Neutrophil (primary cell): ENCODE results near the gene THSD4.

Experiments
- H3K27ac ChIP-seq: fragments of 200-600 bp; sonication (generic); 2 replicates; pipeline ENCODE4 v1.5.1; 2016; ENCODE audit warnings: mild to moderate bottlenecking, moderate library complexity
- H3K27me3 ChIP-seq: fragments of 200-600 bp; sonication (generic); 2 replicates; pipeline ENCODE4 v1.6.0; 2016; ENCODE audit warnings: mild to moderate bottlenecking
- H3K36me3 ChIP-seq: fragments of 200-600 bp; sonication (generic); 2 replicates; pipeline ENCODE4 v1.5.1; 2017
- H3K4me1 ChIP-seq, 2 experiments: fragments of 200-600 bp in 1 of 2; sonication (generic) in 1 of 2; 1 replicate in 1 of 2; 2 replicates in 1 of 2; pipeline versions ENCODE4 v1.5.1 to v1.6.1; 2013 to 2016; ENCODE audit warnings: low read depth in 1 of 2, low read length in 1 of 2, mild to moderate bottlenecking in 1 of 2, moderate library complexity in 1 of 2; ENCODE audit not compliant: control insufficient read depth in 1 of 2, insufficient read depth in 1 of 2
- H3K4me3 ChIP-seq, 2 experiments: fragments of 200-600 bp in 1 of 2; sonication (generic) in 1 of 2; 1 replicate in 1 of 2; 2 replicates in 1 of 2; pipeline ENCODE4 v1.5.1; 2013 to 2016; ENCODE audit warnings: low read depth in 1 of 2, low read length in 1 of 2, mild to moderate bottlenecking in 1 of 2, moderate library complexity in 1 of 2
- H3K9me3 ChIP-seq: fragments of 200-600 bp; sonication (generic); 2 replicates; pipeline ENCODE4 v1.5.1; 2016
- TF ChIP-seq, protein P1 (sequence below): fragments of 200-600 bp; sonication (generic); IDR thresholded peaks from 2 replicates; pipeline ENCODE4 v1.5.1; 2016; ENCODE audit warnings: antibody characterized with exemption

The THSD4 gene

DNA sequence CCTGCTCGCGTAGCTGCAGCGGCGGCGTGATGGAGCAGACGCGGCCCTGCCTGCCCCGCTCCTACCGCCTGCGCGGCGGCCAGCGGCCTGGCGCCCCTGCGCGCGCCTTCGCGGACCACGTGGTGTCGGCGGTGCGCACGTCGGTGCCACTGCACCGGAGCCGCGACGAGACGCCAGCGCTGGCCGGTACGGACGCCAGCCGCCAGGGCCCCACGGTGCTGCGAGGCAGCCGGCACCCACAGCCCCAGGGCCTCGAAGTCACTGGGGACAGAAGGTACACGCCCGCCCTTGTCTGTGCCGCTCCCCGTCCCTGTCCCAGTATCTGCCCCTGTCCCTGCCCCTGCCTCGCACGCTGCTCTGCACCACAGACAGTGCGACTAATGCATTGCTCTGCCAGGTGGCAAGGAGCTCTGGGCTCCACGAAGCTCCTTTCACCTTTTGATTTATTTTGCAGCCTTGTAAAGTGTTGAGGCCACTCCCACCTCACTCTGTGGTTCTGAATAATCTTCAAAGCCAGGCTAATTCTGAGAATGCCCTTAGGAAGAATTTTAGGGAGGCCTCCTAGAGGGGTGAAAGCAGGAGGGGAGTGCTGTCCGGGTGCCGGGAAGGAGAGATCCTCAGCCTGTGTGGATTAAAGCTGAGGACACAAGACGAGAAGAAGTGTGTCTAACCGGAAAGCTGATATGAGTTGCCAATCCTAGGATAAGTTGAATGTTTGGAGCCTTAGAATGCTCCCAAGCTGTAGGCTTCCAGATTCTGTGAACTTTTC, 100.0 kb downstream of the THSD4 start:
- TF ChIP-seq, protein P1, sequence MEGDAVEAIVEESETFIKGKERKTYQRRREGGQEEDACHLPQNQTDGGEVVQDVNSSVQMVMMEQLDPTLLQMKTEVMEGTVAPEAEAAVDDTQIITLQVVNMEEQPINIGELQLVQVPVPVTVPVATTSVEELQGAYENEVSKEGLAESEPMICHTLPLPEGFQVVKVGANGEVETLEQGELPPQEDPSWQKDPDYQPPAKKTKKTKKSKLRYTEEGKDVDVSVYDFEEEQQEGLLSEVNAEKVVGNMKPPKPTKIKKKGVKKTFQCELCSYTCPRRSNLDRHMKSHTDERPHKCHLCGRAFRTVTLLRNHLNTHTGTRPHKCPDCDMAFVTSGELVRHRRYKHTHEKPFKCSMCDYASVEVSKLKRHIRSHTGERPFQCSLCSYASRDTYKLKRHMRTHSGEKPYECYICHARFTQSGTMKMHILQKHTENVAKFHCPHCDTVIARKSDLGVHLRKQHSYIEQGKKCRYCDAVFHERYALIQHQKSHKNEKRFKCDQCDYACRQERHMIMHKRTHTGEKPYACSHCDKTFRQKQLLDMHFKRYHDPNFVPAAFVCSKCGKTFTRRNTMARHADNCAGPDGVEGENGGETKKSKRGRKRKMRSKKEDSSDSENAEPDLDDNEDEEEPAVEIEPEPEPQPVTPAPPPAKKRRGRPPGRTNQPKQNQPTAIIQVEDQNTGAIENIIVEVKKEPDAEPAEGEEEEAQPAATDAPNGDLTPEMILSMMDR, result no peak
- Histone ChIP-seq H3K27ac (no peak overlapping the region), H3K27me3 (peaks cover 29% of the 10 kb centered on the region), H3K36me3 (no peaks in the 10 kb centered on the region), H3K4me1 (no peaks in the 10 kb centered on the region), H3K9me3 (no peaks in the 10 kb centered on the region), H3K4me3 (no peak overlapping the region)

GRCh38 chr15:71218272-71218805, 103.1 kb downstream of the THSD4 start:
- Histone ChIP-seq H3K27ac (no peak overlapping the region), H3K27me3 (peaks cover 43% of the 10 kb centered on the region)
- TF ChIP-seq, protein P1, result no peak

DNA sequence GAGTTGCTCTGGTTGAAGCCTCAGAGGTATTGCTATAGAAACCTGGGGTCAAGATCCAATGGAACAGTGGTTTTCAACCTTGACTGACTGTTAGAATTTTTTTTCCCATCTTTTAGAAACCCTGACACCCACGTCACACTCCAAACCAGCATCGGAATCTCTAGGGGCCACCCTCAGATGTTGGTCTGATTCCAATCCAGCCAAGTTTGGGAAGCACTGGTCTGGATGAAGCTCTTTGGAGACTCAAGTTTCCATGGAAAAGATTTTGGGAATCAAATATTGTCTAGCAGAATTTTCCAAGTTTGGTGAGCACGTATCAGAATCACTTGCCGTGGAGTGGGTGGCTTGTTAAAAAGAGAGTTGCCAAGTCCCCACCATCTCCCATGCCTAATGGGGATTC, 103.8 kb downstream of the THSD4 start:
- H3K27ac ChIP-seq, result no peak overlapping the region
- H3K9me3 ChIP-seq, result no peaks in the 10 kb centered on the region
- H3K36me3 ChIP-seq, result no peaks in the 10 kb centered on the region

More at GRCh38 chr15:71218272-71218805, 103.1 kb downstream of the THSD4 start:
- H3K9me3 ChIP-seq, result no peaks in the 10 kb centered on the region
- H3K4me1 ChIP-seq, result no peaks in the 10 kb centered on the region
- no peak overlapping the region for H3K4me3 ChIP-seq
- no peaks in the 10 kb centered on the region for H3K36me3 ChIP-seq

GRCh38 chr15:71219645-71220044, 104.4 kb downstream of the THSD4 start:
- no peaks in the 10 kb centered on the region for H3K9me3 ChIP-seq
- TF ChIP-seq, protein P1, result no peak
- H3K36me3 ChIP-seq, result no peaks in the 10 kb centered on the region
- no peaks in the 10 kb centered on the region for H3K4me1 ChIP-seq
- peaks cover 40% of the 10 kb centered on the region for H3K27me3 ChIP-seq
- no peak overlapping the region for H3K27ac ChIP-seq
- no peak overlapping the region for H3K4me3 ChIP-seq

More for the DNA sequence above, 103.8 kb downstream of the THSD4 start:
- no peaks in the 10 kb centered on the region for H3K4me1 ChIP-seq
- H3K4me3 ChIP-seq, result no peak overlapping the region
- H3K27me3 ChIP-seq, result peaks cover 45% of the 10 kb centered on the region
- TF ChIP-seq, protein P1, result no peak

- Histone ChIP-seq H3K27me3 (peaks cover 28% of the 10 kb centered on the region), H3K27ac (no peak overlapping the region), H3K36me3 (no peaks in the 10 kb centered on the region), H3K4me3 (no peak overlapping the region), H3K9me3 (no peaks in the 10 kb centered on the region), H3K4me1 (no peaks in the 10 kb centered on the region)
- TF ChIP-seq, protein P1, result no peak
Measured at GRCh38 chr15:71220828-71221227, 105.6 kb downstream of the THSD4 start.
